Measurements from ENCODE around the gene TBC1D14. TPM values are rescaled to one million over a fixed set of nuclear protein-coding genes. Genes with fewer than 3 reads are reported as not detected.

TBC1D14 gene
- total RNA-seq, 2 donors from 2014 or later = 42.3 to 43.5 TPM

Other genes with a start within 250 kb of the TBC1D14 start
- not detected for gene S100P, start 215.9 kb upstream of the TBC1D14 start, total RNA-seq
- gene MRFAP1L1, start 200.0 kb upstream of the TBC1D14 start, total RNA-seq = 10 to 100 TPM; 45.0 to 50.2 TPM
- gene BLOC1S4, start 193.7 kb upstream of the TBC1D14 start, total RNA-seq = 10 to 100 TPM; 18.8 to 26.5 TPM
- gene KIAA0232, start 127.1 kb upstream of the TBC1D14 start, total RNA-seq = 10 to 100 TPM; 32.9 to 43.5 TPM
- 10 to 100 TPM; 17.3 to 17.5 TPM for gene TADA2B, start 133.5 kb downstream of the TBC1D14 start, total RNA-seq
- 10 to 100 TPM; 18.5 to 25.5 TPM for gene GRPEL1, start 158.2 kb downstream of the TBC1D14 start, total RNA-seq

Measured in endodermal cell (in vitro differentiated cells).